Stimulated activated CD8-positive, alpha-beta memory T cell treated with anti-CD3 and anti-CD28 coated beads, Interleukin-15, amount 100 ng/mL, for 48 hours (primary cell): ENCODE data around the gene HRAS.

Experiments used
- DNase-seq, 2 donors: peaks; one replicate each; pipeline ENCODE4 v3.0.0-alpha.2; 2020; ENCODE audit warnings: low read depth in 2 of 2

The HRAS gene

DNA sequence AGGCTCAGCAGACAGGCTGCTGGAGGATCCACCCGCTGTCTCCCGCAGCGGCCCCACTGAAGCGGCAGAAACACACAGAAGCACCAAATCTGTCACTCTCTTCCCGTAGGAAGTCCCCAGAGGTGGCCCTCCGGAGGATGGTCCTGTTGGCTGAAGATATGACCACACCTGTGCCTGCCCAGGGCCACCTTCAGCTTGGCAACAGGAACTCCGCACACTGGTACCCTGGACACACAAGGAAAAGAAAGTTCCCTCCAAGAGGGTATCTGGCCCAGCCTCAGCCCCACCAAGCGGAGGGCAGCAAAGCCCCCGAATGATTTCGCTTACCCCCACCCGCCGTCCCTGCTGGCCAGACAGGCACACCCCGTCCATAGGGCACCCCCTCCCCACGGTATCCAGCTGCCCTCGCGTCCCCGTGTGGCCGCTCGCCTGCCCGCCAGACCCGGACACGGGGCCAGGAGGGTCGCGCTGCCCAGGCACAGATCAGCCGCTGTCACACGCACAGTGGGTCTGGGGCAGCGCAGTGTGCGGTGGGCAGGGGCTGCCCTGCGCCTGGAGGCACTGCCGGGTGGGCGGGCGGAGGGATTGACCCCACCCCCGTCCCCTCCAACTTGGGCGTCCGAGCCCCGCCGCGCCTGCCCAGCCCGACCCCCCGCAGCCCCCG, 32.4 kb upstream of the HRAS start:
- no peak for DNase-seq

DNA sequence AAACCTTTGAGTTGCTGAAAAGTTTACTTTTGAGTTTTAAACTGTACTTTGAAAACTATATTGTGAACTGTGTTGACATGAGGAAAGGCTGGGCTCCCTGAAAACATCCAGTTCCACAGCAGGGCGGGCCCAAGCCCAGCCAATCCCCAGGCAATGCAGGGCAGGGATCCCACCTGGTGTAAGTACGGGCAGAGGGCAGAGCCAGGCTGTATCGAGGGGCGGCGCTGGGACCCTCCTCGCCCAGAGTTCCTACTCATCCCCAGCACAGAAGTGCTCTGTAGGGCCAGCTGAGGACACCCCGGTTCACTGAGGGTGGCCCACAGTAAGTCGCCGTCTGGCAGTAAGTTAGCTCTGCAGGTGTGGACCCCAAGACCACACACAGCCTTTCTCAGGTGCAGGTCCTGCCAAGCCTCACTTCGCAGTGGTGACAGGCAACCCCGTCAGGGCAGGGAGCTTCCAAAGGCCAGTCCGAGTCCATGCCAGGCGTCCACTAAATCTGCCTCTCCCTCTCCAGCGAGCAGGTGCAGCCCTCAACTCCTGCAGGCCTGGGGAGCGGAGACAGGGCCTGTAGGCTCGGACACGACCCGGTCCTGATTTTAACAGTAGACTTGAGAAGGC, 31.7 kb upstream of the HRAS start:
- no peak for DNase-seq

DNA sequence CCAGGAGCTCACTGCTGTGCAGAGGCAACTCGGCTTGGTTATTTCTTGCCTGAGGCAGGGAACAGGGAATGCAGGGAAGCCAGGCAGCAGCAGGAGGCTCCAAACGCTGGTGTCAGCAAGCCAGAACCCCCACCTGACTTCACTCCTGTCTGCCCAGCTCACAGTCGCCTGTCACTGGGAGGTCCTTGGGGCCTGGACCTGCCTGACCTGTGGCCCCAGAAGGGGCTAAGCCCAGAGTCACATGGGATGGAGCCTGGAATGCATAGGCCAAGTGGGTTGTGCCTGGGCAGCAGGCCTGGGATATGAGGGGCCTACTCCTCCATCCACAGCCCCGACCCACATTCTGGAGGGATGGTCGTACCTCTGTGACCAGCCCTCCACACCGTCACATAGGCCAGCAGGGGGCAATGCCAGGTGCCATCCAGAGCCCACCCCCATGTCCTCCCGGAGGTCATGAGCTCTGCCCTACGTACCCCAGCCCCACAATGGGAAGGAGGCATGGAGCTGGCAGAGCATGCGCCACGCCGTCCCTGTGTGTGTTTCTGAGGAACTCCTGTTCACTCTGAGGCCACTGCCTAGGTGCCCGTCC, 30.6 kb upstream of the HRAS start:
- no peak for DNase-seq

DNA sequence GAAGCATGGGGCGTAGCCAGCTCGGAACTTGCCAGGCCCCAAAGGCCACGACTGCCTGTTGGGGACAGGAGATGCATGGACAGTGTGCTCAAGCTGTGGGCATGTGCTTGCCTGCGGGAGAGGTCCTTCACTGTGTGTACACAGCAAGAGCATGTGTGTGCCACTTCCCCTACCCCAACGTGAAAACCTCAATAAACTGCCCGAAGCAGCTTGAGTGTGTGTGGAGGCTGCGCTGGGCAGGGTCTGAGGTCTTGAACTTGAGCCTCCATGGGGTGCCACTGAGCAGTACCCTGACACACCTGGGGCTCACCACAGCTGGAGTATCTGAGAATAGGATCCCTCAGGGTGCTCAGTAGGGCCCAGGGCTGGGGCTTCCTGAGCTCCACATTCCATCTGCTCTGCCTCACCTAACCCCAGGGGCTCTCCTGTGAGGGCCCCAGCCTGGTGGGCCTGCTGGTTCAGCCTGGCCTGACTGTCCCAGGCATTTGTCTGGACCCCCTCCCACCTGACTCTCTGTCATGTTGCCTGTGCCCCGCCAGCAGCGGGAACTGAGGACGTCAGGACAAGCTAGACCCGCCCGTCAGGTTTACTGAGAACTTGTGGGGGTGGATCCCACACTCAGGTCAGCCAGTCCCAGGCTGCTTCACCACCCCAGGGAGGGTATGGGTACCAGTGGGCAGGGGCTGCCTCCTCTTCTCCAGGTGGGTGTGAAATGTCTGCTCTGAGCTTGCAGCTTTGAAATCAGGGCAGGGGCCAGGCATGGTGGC, 28.6 kb upstream of the HRAS start:
- DNase-seq = no peak

DNA sequence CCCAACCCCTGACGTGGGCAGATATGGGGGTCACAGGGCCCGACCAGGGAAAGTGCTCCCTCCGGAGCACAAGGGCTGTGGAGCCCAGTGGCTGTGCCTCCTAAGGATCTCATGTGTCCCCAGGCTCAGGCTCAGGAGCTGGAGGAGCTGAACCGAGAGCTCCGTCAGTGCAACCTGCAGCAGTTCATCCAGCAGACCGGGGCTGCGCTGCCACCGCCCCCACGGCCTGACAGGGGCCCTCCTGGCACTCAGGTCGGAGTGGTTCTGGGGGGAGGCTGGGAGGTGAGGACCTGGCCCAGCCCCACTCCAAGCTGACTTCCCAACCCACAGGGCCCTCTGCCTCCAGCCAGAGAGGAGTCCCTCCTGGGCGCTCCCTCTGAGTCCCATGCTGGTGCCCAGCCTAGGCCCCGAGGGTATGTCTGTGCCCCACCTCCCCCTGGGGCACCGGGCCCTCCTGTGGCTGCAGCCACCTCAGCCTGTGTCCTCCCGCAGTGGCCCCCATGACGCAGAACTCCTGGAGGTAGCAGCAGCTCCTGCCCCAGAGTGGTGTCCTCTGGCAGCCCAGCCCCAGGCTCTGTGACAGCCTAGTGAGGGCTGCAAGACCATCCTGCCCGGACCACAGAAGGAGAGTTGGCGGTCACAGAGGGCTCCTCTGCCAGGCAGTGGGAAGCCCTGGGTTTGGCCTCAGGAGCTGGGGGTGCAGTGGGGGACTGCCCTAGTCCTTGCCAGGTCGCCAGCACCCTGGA, 27.9 kb upstream of the HRAS start:
- no peak for DNase-seq

DNA sequence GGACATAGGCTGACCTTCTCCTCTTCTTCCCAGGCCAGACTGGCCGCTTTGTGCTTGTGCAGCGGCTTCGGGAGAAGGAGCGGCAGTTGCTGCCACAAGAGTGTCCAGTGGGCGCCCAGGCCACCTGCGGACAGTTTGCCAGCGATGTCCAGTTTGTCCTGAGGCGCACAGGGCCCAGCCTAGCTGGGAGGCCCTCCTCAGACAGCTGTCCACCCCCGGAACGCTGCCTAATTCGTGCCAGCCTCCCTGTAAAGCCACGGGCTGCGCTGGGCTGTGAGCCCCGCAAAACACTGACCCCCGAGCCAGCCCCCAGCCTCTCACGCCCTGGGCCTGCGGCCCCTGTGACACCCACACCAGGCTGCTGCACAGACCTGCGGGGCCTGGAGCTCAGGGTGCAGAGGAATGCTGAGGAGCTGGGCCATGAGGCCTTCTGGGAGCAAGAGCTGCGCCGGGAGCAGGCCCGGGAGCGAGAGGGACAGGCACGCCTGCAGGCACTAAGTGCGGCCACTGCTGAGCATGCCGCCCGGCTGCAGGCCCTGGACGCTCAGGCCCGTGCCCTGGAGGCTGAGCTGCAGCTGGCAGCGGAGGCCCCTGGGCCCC, 26.8 kb upstream of the HRAS start:
- DNase-seq = no peak

DNA sequence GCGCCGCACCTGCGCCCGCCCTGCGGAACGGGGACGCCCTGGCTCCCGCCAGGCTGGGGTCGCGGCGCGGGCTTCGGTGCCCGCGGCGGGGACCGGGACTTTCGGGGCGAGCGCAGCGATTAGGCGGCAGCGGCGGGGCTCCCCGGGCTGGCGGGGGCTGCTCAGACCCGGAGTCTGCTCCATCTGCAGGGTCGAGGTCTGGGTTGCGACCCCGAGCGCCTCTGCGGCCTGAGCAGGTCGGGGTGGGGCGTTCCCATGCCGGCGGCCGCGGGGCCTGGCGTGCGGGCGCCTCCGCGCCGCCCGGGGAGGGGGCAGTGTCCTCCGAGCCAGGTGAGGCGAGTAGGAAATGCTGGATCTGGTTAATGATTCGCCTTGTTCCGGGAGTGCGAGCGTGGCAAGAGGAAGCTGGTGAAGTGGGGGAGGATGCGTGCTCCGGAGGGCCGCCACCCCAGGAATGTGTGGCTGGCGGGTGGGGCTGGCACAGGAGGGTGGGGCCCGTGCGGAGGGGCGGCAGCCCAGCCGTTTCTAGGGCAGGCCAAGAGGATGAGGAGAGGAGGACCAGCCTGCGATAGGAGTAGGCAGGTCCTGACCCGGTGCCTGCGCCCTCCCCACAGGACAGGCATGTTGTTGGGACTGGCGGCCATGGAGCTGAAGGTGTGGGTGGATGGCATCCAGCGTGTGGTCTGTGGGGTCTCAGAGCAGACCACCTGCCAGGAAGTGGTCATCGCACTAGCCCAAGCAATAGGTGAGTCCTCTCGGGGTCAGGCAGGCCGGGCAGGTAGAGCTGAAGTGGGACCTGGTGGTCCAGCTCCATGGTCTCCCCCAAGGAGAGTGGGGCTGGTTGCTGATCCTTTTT, 26.0 kb upstream of the HRAS start:
- no peak for DNase-seq

DNA sequence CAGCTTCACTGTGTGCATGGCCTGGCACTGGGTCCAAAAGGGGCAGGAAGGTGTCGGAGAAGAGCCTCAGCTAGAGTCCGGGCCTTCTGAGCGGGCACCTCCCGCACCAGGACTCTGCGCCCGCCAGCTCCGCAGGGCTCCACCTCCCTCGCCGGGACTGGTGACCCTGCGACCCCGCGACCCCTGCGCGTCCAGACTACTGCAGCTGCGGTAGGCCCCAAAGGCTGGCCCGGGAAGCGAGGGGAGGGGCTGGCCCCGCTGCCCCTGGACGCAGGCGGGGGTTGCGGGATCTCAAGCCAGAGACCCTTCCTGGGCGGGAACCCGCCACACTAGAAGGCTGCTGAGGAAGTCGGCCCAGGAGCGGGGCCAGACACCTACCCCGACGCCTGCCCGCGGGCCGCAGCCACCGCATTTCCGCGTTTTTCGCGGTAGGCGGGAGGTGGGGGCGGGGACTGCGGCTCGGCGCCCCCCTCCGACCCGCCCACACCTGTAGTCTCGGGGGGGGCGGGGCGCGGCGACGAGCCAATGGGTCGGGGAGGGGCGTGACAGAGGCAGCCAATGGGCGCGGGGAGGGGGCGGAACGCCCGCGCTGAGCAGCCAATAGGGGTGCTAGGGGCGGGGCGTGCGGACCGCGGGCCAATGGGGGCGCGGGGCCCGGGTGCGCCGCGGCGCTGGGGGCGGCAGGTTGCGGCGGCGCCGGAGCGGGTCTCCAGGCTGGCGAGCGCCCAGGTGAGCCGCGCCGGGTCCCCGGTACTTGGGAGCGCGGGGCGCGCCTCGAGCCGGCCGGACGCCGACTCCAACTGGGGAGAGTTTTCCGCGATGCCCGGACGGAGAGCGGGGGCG, 25.1 kb upstream of the HRAS start, which contains the start of the genes LMNTD2 and RASSF7:
LMNTD2 (minus strand) TSS at position 434 of the 843 bp plus-strand sequence; CDS start at position 412, 22 bp downstream.
RASSF7 (plus strand) TSS at position 666 of the 843 bp plus-strand sequence. CDS start 799 bp downstream, outside the sequence.
- DNase-seq = peak; percentile 89 to 93

DNA sequence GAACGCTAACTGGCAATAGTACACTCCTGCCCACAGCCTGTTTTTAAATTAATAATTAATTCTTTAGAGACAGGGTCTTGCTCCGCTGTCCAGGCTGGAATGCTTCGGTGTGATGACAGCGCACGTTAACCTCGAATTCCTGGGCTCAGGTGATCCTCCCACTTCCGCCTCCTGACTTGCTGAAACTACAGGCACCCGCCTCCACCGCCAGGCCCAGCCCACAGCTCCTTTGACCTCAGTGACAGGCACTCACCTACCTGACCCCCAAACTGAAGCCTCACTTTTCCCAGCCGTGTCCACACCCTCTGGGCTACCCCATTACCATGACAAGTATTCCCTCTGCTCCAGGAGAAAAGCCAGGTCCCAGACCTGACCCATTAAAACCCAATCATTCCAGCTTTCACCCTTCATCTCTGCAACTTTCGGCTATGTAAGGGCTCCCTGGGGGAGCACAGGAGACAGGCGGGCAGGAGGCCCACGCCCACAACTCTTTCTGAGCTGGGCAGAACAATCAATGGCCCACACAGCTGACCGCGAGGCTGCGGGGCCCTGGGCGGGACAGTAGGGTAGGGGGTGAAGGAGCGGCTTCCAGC, 24.4 kb upstream of the HRAS start:
- DNase-seq = no peak

DNA sequence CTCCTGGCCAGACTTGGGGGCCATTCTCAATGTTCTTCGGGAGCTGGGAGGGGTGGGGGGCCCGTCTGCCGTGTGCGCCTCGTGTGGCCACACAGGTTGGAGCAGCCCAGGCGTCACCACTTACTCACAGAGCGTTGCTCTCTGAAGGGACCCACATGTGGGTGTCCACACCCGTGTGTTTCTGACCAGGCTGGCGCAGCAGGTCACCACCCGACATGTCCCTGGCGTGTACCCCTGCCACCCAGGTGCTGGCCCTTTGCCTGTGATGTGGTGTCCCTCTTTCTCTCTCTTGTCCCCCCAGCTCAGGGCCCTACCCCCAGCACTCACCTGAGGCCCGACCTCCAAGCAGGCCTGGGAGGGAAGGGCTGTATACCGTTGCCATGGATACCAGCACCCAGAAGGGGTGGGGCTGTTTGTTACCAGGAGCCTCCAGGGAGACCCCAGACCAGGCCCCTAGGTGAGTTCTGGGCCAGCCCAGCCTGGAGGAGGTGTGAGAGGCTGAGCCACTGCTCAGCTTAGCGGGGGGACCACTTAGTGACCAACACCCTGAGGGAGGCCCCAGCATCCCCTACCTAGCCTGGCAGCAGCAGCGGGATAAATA, 23.7 kb upstream of the HRAS start:
- DNase-seq = no peak

DNA sequence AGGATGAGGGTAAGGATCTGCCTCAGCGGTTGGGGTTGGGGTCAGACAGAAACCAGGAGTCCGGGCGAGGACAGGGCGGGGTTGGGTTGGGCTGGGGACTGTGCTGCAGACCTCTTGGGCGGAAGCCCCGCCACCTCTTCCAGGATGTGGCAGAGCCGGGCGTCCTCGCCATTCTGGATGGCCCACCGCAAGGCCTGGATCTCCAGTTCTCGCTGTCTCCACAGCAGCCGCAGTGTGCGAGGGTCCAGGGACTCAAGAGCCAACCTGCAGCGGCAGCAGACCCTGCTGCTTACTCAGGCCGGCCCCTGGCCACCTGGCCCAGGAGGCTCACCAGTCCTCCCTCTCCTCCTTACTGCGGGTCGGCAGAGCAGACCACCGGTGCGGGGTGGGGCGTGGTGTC, 23.1 kb upstream of the HRAS start:
- DNase-seq = no peak

DNA sequence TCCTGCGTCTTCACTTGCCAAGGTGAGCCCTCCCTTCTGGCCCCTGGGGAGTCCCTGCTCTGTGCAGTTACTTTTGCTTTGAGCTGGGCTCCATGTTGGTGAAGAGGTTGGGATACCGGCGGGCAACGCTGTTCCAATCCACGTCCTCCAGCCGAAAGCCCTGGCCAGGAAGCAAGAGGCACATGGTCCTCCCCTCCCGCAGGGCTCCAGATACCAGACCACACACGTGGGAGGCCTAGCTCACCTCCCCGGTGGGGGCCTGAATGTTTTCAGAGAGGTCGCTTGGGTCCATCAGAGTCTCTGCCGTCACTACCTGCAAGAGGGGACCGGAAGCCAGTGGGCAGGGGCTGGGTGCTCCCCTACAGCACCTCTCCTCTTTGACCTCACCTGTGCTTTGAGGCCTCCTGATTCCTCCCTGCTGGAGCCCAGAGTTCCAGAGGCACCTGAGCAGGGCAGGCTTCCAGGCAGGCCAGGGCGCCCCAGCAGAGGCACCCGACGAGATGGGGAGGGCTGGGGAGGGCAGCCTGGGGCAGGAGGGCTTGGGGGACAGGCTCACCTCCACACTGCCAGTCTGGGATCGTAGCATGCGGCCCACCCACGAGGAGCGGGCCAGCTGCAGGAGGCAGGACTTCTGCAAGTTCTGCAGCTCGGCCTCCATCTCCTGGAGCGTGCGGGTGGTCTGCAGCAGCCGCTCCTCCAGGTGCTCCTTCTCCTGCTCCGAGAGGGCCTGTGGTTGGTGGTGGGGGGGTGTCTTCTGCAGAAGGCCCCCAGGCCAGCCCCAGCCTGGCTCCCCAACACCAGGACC, 22.2 kb upstream of the HRAS start:
- no peak for DNase-seq

DNA sequence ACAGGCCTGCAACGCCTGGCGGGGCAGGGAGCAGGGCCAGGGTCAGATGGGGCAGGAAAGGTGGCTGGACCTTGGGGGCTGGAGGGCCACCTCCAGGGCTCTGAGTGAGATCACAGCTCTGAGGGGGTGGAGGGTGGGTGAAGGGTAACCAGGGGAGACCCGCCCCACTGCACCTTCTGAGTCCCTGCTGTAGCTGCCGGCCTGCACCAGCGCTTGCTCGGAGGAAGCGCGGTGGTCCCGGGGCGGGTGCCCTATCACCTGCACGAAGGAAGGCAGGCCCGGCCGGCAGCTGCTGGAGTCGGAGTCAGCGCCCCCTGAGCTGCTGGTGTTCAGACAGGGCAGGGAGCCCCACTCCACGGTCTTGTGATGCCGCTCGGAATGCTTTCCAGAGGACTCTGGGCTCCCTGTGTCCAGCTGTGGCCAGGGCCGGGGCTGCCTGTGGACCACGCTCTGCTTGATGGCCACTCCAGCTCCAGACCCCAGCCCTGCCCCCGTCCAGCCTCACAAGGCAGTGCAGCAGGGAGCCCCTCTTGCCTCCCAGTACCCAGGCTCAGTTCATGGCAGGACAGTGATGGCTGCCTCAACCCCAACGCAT, 21.4 kb upstream of the HRAS start:
- DNase-seq = no peak

DNA sequence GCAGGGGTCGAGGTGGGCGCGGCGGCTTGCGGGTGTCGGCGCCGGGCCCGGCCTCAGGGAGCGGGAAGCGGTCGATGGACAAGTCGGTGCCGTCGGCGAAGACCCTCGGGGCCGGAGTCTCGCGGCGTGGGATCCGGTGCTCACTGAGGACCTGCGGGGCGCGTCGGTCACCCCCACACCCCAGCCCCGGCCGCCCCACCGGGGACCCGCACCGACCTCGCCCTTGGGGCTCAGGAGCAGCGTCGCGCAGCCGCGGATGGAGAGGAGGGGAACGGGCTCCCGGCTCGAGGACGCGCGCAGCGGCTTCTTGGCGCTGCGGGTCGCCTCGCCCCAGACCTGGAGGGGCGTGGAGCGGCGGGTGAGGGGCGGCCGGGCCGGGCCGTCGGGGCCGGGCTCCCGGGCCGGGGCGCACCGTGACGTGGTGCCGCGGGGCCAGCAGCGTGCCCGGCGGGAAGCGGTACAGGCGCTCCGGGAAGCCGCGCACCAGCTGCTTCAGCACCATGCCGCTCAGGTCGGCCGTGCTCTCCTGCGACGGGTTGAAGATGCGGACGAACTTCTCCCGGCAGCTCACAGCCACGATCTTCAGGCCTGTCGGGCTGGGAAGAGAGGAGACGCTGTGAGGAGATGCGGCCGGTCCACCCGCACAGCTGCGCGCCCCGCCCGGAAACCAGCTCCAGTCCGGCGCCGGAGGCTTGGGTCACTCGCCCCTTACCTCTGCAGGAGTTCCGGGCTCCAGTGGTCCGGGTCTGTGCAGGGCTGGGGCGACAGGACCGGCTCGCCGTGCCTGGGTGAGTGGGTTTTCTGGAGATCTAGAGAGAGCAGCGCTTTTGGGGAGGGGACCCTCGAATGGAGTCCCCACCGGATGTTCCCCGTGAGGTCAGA, 20.6 kb upstream of the HRAS start:
- no peak for DNase-seq

DNA sequence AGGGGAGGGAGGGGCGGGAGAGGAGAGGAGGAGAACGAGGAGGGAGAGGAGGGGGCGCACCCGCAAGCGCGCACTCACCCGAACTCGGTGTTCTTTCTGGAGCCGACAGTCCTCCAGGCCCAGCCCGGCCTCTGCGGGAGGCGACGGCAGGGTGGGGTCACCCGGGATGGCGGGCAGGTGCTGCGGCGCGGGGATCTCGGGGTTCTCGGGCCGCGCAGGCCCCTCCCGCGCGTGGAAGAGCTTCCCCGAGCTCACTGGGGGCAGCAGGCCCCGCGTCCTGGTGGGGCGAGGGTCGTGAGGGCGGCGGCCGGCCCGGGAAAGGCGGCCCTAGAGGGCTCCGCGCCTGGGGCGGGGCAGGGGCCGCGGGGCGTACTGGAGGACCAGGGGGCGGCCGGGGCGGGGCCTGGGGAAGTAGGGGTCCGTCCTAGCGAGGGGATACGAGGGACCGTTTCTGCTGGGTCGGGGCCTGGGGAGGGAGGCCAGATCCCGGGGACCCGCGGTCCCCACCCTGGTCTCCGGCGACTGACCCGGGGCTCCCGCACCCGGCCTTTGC, 19.9 kb upstream of the HRAS start:
- DNase-seq = no peak
